HepG2 (cell line): ENCODE results near the gene AFF2. TPM values are rescaled to one million over a fixed set of nuclear protein-coding genes. Genes with fewer than 3 reads are reported as not detected.

Experiments
- ATAC-seq: fragments of 200-7000 bp; cut with Tn5 transposase; 3 replicates; pipeline ENCODE4 v1.9.1; 2020; ENCODE audit warnings: mild to moderate bottlenecking, moderate library complexity
- BruUV-seq: library from RNA; stranded (reverse); fragments of 400-500 nt; replicated peaks from 2 replicates; lab custom pipeline; 2021; lab: Mats Ljungman, UMichigan
- CTCF ChIA-PET: fragments of 300-600 bp; formaldehyde crosslinking; extraction: SDS; loops from one replicate; lab custom pipeline; 2021; ENCODE audit warnings: low total read pairs, inconsistent platforms, low intra/inter-chr PET ratio; lab: Yijun Ruan, JAX
- POLR2A ChIA-PET: fragments of 350-600 bp; sonication (Branson Sonifier 250); formaldehyde crosslinking; loops from one replicate; lab custom pipeline; 2020; ENCODE audit warnings: antibody characterized with exemption, inconsistent platforms; lab: Yijun Ruan, JAX
- DNase-seq: peaks from one replicate; pipeline ENCODE4 v3.0.0-alpha.2; 2015; ENCODE audit warnings: low spot score
- FAIRE-seq: peaks from 3 replicates; lab custom pipeline; 2011; peaks lifted over from hg19 to GRCh38; lab: Jason Lieb, UNC
- H2AFZ ChIP-seq: one replicate; pipeline ENCODE4 v1.6.1; 2011; ENCODE audit warnings: low read length, inconsistent platforms
- H3K27ac ChIP-seq: fragments of 300-600 bp; 3 replicates; pipeline ENCODE4 v1.8.0; 2011; ENCODE audit warnings: mixed run types, mild to moderate bottlenecking, mixed read lengths, low read length, inconsistent platforms; ENCODE audit not compliant: insufficient read depth; ENCODE audit errors: extremely low read length
- H3K27me3 ChIP-seq, 2 experiments: fragments of 200-600 bp in 1 of 2; 2 replicates in 1 of 2; 3 replicates in 1 of 2; pipeline versions ENCODE4 v1.6.0 to v1.8.0; 2011; ENCODE audit warnings: low read length in 2 of 2, mild to moderate bottlenecking in 2 of 2, moderate library complexity in 2 of 2, inconsistent platforms in 1 of 2; ENCODE audit not compliant: insufficient read depth in 2 of 2, control insufficient read depth in 1 of 2
- H3K36me3 ChIP-seq, 2 experiments: fragments of 200-600 bp in 1 of 2; replicated peaks in 1 of 2; 2 replicates in 1 of 2; 3 replicates in 1 of 2; pipeline versions ENCODE4 v1.5.1 to v1.8.0; 2011; ENCODE audit warnings: low read length in 2 of 2, inconsistent platforms in 1 of 2; ENCODE audit not compliant: insufficient read depth in 2 of 2, control insufficient read depth in 1 of 2
- H3K4me1 ChIP-seq: 2 replicates; pipeline ENCODE4 v1.5.1; 2012; ENCODE audit warnings: low read length, inconsistent platforms; ENCODE audit not compliant: insufficient read depth
- H3K4me2 ChIP-seq: 2 replicates; pipeline ENCODE4 v1.6.0; 2011; ENCODE audit warnings: low read depth, low read length, inconsistent platforms
- H3K4me3 ChIP-seq, 3 experiments: fragments of 200-600 bp in 1 of 3; sonication (generic), shearing (Covaris generic) in 1 of 3; replicated peaks in 1 of 3; 2 replicates each; pipeline ENCODE4 v1.5.1; 2011 to 2016; ENCODE audit warnings: low read length in 3 of 3, inconsistent platforms in 2 of 3, low read depth in 2 of 3, mild to moderate bottlenecking in 2 of 3, control low read depth in 1 of 3, mixed read lengths in 1 of 3; ENCODE audit not compliant: insufficient read depth in 1 of 3
- H3K79me2 ChIP-seq: one replicate; pipeline ENCODE4 v1.6.1; 2011; ENCODE audit warnings: low read length, inconsistent platforms; ENCODE audit not compliant: insufficient read depth
- H3K9ac ChIP-seq: 2 replicates; pipeline ENCODE4 v1.6.0; 2011; ENCODE audit warnings: mild to moderate bottlenecking, low read depth, low read length, inconsistent platforms; ENCODE audit not compliant: insufficient read depth
- H3K9me3 ChIP-seq: 2 replicates; pipeline ENCODE4 v1.5.1; 2012; ENCODE audit warnings: mild to moderate bottlenecking, low read length
- H4K20me1 ChIP-seq: 2 replicates; pipeline ENCODE4 v1.6.0; 2011; ENCODE audit warnings: inconsistent platforms, mild to moderate bottlenecking, low read length, moderate library complexity; ENCODE audit not compliant: insufficient read depth
- CAMTA2 ChIP-seq: sonication (generic); formaldehyde crosslinking; IDR thresholded peaks from 2 replicates; pipeline ENCODE4 v1.4.0; 2020; ENCODE audit warnings: mild to moderate bottlenecking, missing genetic modification reagents, borderline replicate concordance
- HNRNPLL ChIP-seq: fragments of 200-400 bp; formaldehyde crosslinking; IDR thresholded peaks from 2 replicates; pipeline ENCODE4 v1.6.1; 2017; ENCODE audit warnings: mild to moderate bottlenecking, low read depth, low read length; ENCODE audit not compliant: poor library complexity, severe bottlenecking
- ISL2 ChIP-seq: sonication (generic); formaldehyde crosslinking; IDR thresholded peaks from 2 replicates; pipeline ENCODE4 v1.5.0; 2020; ENCODE audit warnings: missing genetic modification reagents
- MLXIP ChIP-seq: sonication (generic); formaldehyde crosslinking; IDR thresholded peaks from 2 replicates; pipeline ENCODE4 v1.9.0; 2021; ENCODE audit warnings: missing genetic modification reagents, borderline replicate concordance
- RFX1 ChIP-seq: fragments of 450-650 bp; IDR thresholded peaks from 2 replicates; pipeline ENCODE4 v1.6.1; 2017
- SUZ12 ChIP-seq: fragments of 150-350 bp; IDR thresholded peaks from 2 replicates; pipeline ENCODE4 v1.6.1; 2014; ENCODE audit warnings: low read depth, low read length
- TAF15 ChIP-seq: fragments of 200-400 bp; formaldehyde crosslinking; IDR thresholded peaks from one replicate; pipeline ENCODE4 v1.6.1; 2018; ENCODE audit warnings: mild to moderate bottlenecking, low read depth, low read length; ENCODE audit not compliant: poor library complexity, severe bottlenecking
- TEF ChIP-seq: sonication (generic); formaldehyde crosslinking; IDR thresholded peaks from 2 replicates; pipeline ENCODE4 v1.5.0; 2020; ENCODE audit warnings: missing genetic modification reagents
- ZBTB14 ChIP-seq: sonication (generic); formaldehyde crosslinking; IDR thresholded peaks from 2 replicates; pipeline ENCODE4 v1.4.0; 2020; ENCODE audit warnings: missing genetic modification reagents
- ZBTB20 ChIP-seq: sonication (generic); formaldehyde crosslinking; IDR thresholded peaks from 2 replicates; pipeline ENCODE4 v1.8.1; 2023; ENCODE audit warnings: missing genetic modification reagents, low read depth, mild to moderate bottlenecking, borderline replicate concordance
- ZBTB43 ChIP-seq: sonication (generic); formaldehyde crosslinking; conservative IDR thresholded peaks from 2 replicates; pipeline ENCODE4 v1.4.0; 2020; ENCODE audit warnings: missing genetic modification reagents
- ZFP37 ChIP-seq: sonication (generic); formaldehyde crosslinking; IDR thresholded peaks from 2 replicates; pipeline ENCODE4 v1.4.0; 2020; ENCODE audit warnings: missing genetic modification reagents, borderline replicate concordance
- ZNF563 ChIP-seq: sonication (generic); formaldehyde crosslinking; IDR thresholded peaks from 2 replicates; pipeline ENCODE4 v1.8.0; 2022; ENCODE audit warnings: mild to moderate bottlenecking, moderate library complexity, missing genetic modification reagents
- ZNF574 ChIP-seq: sonication (generic); formaldehyde crosslinking; IDR thresholded peaks from 2 replicates; pipeline ENCODE4 v1.4.0; 2020; ENCODE audit warnings: missing genetic modification reagents
- ZNF781 ChIP-seq: sonication (generic); formaldehyde crosslinking; IDR thresholded peaks from 2 replicates; pipeline ENCODE4 v1.5.1; 2020; ENCODE audit warnings: borderline replicate concordance, mild to moderate bottlenecking, missing genetic modification reagents; ENCODE audit errors: not compliant biosample characterization
- ZSCAN20 ChIP-seq: sonication (generic); formaldehyde crosslinking; IDR thresholded peaks from 2 replicates; pipeline ENCODE4 v1.4.0; 2020; ENCODE audit warnings: missing genetic modification reagents, mild to moderate bottlenecking, borderline replicate concordance
- WGBS: methylation state at CpG from one replicate; pipeline ENCODE4 v1.1.6; 2017; ENCODE audit warnings: low lambda C conversion rate; 5-methylcytosine and 5-hydroxymethylcytosine counted together
- in situ Hi-C: cut with HindIII; loops from 2 replicates; pipeline ENCODE4 v1.10.0; 2017; ENCODE audit warnings: low pct_unique_long_range_greater_than_20kb; ENCODE audit not compliant: extremely low pct_ligation_motif_present
- intact Hi-C: fragments of 100-400 bp; cut with micrococcal nuclease; formaldehyde crosslinking; loops from one replicate; pipeline ENCODE4 v1.10.0; 2022; ENCODE audit not compliant: unreplicated experiment
- polyA plus RNA-seq, 8 experiments: library from polyadenylated mRNA; depleted of rRNA in 3 of 8; stranded (reverse) in 7 of 8; unstranded in 1 of 8; fragments of >200 nt; fragmentation: Illumina TruSeq in 4 of 8; extraction: Trizol in 4 of 8; gene quantifications; 2 replicates each; pipeline versions ENCODE4 v1.2.1 to v1.2.3, GENCODE V29; 2011 to 2016; ENCODE audit warnings: low read depth in 4 of 8, missing spikeins in 1 of 8, mixed read lengths in 1 of 8; ENCODE audit not compliant: insufficient read depth in 1 of 8
- total RNA-seq, 5 experiments: library from RNA; depleted of rRNA; stranded (reverse); fragments of >200 nt; fragmentation: Illumina TruSeq; extraction: Trizol; gene quantifications; 2 replicates each; pipeline ENCODE4 v1.2.3, GENCODE V29; 2016; ENCODE audit warnings: low read depth in 1 of 5

Gene AFF2
- total and polyA plus RNA-seq, 2 of the 13 experiments (the other 11 are each of a cell fraction or from before 2014, with no cell fraction given) = not detected

- DNase-seq (no peak), ATAC-seq (no peak), FAIRE-seq (no peak)
- Histone ChIP-seq H3K9me3 (no peaks in the 10 kb centered on the region), H2AFZ (no peak overlapping the region), H3K27me3 (no peaks in the 10 kb centered on the region), H3K4me3 (no peak overlapping the region), H3K27ac (no peak overlapping the region), H3K4me2 (no peak overlapping the region), H4K20me1 (no peaks in the 10 kb centered on the region), H3K36me3 (no peaks in the 10 kb centered on the region), H3K79me2 (no peaks in the 10 kb centered on the region), H3K4me1 (no peaks in the 10 kb centered on the region), H3K9ac (no peak overlapping the region)
- POLR2A ChIA-PET = no interaction called here
- CTCF ChIA-PET = no interaction called here
- WGBS = 0% methylated on average over 1 of the region's 1 CpG
- no TSS peak for BruUV-seq
- in situ Hi-C loops = no loop called here
- intact Hi-C loops = no loop called here
- no peak for TF ChIP-seq ZBTB20
- no peak for TF ChIP-seq SUZ12
- no peak for TF ChIP-seq ZNF781
- no peak for TF ChIP-seq ZNF563 (CRISPR knock-in tag)
- TF ChIP-seq TAF15 = no peak
- no peak for TF ChIP-seq ZBTB14 (CRISPR knock-in tag)
- TF ChIP-seq TEF (CRISPR knock-in tag) = no peak
- TF ChIP-seq HNRNPLL = no peak
- no peak for TF ChIP-seq ZNF574 (CRISPR knock-in tag)
- TF ChIP-seq ISL2 = no peak
- no peak for TF ChIP-seq CAMTA2
- TF ChIP-seq MLXIP = no peak
- no peak for TF ChIP-seq ZBTB43 (CRISPR knock-in tag)
- TF ChIP-seq ZSCAN20 (CRISPR knock-in tag) = no peak
- no peak for TF ChIP-seq RFX1
- TF ChIP-seq ZFP37 = no peak
Observed at GRCh38 chrX:148536961-148537360, 36.5 kb downstream of the AFF2 start.
